ENCODE measurements around the gene STX7.

STX7 gene

DNA sequence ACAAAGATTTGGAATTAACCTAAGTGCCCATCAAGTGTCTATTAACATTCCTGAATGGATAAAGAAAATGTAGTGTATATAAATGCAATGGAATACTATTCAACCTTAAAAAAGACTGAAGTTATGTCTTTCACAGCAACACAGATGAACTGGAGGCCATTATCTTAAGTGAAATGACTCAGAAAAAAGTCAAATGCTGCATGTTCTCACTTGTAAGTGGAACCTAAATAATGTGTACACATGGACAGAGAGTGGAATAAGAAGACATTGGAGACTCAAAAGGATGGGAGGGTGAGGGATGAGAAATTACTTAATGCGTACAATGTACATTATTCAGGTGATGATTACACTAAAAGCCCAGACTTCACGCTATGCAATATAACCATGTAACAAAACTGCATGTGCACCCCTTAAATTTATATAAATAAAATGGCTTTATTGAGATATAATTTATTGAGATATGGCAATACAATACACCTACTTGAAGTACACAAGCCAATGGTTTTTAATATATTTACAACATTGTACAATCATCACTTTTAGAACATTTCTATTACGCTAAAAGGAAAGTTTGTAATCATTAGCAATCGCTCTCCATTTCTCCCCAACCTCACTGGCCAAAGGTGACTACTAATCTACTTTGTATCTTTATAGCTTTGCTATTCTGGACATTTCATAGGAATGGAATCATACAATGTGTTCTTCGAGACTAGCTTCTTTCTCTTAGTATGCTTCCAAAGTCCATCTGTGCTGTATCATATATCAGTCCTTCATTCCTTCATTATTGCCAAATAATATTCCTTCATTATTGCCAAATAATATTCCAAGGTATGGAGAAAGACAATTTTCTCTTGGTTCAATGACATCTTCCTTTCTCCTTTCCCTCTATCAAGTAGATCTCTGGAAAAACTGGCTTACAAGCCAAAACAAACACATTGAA lies 5.8 kb downstream of the STX7 start:
- no peak for DNase-seq (ENCODE audit: low read depth in 2 of 2)

DNA sequence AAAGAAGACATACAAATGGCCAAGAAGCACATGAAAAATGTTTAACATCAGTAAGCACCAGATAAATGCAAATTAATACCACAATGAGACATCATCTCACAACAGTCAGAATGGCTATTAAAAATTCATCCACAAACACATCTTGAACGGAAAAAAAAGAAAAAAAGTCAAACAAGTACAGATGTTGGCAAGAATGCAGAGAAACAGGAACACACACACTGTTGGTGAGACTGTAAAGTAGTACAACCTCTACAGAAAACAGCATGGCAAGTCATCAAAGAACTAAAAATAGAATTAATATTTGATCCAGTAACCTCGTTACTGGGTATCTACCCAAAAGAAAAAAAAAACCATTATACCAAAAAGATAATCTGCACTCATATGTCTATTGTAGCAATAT lies 6.5 kb downstream of the STX7 start:
- DNase-seq (ENCODE audit: low read depth in 2 of 2) = no peak

DNA sequence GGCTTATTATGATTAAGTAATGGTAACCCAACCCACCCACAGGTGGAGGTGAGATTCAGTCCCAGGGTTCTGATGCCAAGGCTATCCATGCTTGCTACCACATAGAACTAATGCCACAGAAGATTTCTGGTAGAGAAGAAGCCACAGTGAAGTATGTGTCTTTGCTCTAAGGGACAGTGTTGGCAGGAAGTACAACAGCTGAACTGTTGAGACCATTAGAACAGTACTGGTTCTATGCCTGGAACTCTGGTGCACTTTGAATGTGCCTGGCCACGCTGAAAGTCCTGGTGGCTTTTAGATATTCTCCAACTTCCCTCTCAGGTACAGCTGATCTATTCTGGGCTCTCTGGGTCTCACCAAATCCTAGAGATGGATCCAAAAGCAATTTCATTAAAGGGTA lies 7.8 kb downstream of the STX7 start:
- no peak for DNase-seq (ENCODE audit: low read depth in 2 of 2)

DNA sequence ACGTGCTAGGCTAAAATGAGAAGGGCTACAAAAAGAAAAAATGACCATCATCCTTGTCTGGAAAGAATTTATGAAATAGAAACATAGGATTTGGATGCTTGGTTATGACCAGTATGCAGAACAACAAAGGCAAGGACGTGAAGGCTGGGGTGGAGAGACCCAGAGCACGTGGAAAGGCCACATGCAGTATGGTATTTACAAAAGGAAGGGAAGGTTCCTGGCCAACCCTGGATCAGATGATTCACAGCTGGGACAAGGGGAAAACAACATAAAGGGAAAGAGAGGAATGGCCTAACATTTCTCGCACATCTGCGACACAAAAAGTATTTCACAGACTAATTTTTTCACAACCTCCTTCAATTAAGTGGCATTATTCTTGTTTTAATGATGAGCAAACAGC lies 8.2 kb downstream of the STX7 start:
- no peak for DNase-seq (ENCODE audit: low read depth in 2 of 2)

DNA sequence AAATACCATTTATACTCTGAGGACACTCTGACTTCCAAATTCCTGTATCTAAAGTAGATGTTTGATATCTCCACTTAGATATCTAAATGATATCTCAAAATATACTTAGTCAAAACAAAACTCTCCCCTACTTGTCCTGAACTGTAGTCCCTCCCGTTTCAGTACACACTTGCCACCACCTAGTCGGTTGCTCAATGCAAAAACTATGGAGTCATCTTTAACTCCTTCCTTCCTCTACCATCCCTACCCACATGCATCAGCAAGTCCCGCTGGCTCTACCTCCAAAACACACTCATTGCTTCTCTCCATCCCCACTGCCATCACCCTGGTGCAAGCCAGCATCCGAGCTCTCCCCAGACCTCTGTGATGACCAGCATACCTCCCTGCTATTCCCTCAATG lies 13.2 kb downstream of the STX7 start:
- no peak for DNase-seq (ENCODE audit: low read depth in 2 of 2)

DNA sequence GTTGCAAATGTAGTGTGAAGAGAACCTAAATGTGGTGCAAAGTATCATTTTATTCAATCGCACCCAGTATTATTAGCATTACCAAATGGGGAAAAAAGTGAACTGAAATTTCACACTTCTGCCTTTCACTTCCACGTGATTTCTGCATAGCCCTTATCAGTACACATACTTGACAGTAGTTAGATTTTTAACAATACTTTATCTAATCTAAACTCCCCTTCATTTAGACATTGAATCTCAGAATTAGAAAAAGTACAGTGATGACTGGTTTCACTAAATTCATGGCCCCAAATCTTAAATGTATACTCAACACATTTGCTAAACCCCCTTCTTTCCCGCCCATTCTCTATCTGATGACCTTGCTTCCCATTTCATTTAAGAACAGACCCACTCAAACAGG lies 14.3 kb downstream of the STX7 start:
- no peak for DNase-seq (ENCODE audit: low read depth in 2 of 2)

DNA sequence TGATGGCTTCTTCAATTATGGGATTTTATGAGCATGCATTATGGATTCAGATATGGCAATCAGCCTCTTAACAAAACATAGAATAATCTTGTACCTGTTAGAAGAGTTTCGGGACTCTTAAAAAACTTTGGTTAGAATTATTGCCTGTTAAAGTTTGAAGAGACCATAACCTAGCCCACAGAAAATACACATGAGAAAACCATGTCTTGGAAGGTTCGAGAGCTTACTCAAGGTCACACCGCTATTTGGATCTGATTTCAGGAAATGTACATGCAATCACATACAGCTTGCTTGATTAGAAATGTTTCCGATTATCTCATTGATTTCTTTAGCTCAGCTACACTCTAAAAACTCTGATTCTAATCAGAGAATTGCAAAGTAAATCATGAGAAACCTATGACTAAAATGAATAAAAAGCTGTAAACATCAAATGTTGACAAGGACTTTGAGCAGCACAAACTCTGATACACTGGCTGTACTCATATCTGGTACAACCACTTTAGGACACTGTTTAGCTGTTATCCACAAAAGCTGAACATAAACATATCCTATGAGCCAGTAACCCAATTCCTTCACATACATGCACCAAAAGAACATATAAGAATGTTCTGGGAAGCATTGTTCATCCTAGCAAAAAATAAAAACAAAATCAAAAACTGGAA lies 16.3 kb downstream of the STX7 start:
- DNase-seq (ENCODE audit: low read depth in 2 of 2) = no peak

DNA sequence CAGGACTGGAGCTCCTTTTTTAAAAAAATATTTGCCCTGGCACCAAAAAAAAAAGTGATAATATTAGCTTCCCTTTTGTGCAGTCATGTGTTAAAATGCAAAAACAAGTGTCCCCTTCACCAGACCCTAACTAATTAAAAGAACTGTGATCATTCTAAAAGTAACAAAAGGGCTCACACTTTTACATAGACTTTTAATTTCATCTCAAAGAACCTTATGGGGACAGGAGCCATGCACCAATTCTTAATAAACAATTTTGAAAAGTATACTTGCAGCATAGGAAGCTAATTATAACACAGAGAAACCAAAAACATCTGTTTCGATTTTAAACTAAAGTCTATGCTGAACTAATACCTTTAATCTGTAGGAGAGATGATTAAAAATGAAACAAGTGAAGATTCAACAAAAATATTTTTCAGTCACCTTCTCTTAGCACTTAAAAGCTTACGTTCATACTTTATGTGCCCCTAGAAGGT lies 17.3 kb downstream of the STX7 start:
- no peak for DNase-seq (ENCODE audit: low read depth in 2 of 2)

DNA sequence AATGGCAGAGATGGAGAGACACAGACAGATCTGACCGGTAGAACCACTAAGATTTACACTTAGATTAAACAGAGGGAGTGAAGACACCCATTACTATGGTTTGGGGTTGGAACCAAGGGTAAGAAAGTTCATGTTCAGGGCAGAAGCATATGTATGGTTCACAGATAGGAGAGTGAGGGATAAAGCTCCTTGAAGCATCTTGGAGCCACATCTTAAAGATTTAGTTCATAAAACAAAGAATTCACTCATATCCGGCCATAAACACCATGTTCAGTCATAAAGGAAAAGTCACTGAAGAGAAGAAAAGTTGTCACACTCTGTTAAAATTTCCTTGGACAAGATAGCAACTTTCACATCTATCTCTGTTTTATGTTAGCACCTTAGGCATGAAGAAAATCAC lies 18.0 kb downstream of the STX7 start:
- DNase-seq (ENCODE audit: low read depth in 2 of 2) = no peak

DNA sequence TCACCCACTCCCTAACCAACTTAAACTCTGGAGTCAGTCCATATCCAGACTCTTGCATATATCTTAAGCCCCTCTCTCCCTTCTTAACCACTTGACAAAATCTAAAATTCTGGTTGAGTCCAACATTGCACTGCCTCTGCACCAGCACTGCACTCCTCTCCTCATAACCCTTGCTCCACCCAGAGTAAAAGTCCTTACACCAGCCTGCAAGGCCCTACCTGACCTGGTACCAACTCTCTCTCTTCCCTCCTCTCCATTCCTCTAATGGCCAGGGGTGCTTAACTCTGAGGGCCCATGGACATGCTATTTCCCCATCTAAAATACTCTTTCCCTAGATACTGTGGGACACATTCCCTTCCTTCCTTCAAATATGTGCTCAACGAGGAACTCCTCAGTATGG lies 21.0 kb downstream of the STX7 start:
- DNase-seq (ENCODE audit: low read depth in 2 of 2) = no peak

DNA sequence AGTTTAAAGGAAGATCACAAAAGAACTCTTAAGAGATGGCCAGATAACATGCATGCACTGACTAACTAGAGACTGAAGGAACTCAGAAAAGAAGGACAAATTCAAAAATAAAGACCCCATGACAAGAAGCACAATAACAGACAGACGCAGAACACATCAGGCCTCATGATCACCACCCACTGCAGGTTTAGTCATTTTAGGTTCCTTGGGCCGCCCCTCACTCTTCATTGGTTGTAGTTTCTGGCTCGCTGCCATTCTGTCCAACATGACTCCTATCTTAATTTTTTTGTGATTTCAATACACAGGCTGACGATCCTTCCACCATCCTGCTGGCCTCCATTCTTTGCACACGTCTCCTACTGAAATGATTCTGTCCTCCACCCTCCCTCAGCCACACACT lies 21.6 kb downstream of the STX7 start:
- DNase-seq (ENCODE audit: low read depth in 2 of 2) = no peak

DNA sequence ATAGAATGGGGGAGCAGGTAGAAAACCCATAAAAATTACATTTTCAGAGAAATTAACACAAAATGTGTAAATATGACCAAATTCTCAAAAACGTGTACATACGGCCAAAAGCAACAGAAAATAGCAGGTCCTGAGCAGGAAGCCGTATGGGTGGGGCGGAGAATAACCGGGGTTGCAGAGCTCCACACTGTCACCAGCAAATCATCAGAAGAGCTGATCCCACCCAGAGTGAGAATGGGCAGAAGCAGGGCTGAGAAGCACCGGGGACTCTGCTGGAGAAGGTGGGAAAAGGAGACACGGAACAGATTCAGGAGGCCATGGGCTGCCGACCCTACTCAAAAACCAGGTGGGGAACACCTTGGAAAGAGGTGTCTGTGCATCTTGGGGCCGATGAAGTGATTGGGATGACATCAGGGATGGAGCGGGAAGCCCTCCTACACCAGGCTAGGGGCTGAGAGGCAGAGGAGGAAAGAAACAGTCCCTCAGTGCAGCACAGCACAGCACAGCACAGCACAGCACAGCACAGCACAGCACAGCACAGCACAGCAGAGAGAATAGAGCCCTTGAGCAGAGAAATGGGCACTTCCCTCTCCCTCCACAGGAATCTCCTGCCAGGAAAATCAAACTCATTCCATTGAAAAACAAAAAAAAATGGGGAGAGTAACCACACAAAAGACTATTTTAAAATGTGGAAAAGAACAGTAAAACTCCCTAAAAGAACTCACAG lies 22.3 kb downstream of the STX7 start:
- no peak for DNase-seq (ENCODE audit: low read depth in 2 of 2)

DNA sequence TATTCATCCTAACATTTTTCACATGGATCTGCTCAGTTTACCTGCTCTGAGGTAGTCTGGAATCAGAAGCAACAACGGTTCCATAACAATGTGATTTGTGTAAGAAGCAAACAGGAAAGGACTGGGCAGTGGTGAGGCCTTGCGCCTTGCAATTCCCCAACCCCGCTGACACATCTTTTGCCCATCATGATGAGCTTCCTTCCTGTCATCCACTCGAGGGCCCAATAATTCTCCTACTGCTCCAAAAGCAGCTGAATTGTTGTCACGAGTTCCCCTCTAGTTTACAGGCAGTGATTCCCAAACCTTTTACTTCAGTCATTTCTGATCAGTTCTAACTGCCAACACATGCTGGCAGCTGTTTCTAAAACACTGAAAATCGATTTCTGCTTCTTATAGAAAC lies 22.9 kb downstream of the STX7 start:
- no peak for DNase-seq (ENCODE audit: low read depth in 2 of 2)

DNA sequence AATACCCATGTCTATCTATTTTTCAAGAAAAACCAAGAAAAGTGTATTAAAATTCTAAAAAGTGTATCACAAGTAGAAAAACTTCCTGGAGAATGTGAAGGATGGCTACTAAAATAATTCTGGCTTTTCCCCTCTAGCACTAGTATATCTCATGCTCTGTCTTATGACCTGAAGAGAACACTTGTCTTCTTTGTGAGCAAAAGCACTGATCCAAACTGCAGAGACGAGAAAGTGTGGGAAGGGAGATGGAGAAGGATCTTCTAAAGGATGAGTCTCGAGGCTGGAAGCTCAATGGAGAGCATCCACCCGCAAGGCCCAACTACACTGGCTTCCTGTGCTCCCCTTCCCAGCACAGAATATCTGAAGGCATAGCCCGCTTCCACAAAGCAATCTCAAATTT lies 23.5 kb downstream of the STX7 start:
- DNase-seq (ENCODE audit: low read depth in 2 of 2) = no peak

DNA sequence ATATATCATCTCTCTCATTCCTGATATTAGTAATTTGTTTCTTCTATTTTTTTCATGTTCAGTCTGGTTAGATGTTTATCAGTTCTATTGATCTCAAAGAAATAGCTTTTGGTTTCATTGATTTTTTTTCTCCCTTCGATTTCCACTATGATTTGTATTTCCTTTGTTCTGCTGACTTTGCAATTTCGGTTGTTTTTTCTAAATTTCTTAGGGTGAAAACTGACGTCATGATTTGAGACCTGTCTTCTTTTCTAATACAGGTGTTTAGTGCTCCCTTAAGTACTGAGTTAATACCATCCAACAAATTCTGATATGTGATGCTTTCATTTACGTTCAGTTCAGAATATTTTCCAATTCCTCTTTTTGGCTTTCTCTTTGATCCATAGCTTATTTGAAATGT lies 25.2 kb downstream of the STX7 start:
- DNase-seq (ENCODE audit: low read depth in 2 of 2) = no peak

DNA sequence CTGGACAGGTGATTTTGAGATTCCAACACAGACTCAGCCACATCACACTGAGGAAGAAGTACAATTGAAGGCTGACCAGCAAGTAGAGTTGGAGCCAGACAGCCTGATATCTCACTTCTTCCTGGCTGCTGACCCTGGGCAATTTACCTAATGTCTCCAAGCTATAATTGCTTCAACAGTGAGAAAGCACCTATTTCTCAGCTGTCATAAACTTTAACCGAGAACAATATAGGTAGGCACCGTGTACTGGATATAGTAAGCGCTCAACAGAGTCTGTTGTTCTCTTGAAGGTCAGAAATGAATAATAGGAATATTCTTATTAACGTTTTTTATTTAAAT lies 28.3 kb downstream of the STX7 start:
- DNase-seq (ENCODE audit: low read depth in 2 of 2) = no peak

DNA sequence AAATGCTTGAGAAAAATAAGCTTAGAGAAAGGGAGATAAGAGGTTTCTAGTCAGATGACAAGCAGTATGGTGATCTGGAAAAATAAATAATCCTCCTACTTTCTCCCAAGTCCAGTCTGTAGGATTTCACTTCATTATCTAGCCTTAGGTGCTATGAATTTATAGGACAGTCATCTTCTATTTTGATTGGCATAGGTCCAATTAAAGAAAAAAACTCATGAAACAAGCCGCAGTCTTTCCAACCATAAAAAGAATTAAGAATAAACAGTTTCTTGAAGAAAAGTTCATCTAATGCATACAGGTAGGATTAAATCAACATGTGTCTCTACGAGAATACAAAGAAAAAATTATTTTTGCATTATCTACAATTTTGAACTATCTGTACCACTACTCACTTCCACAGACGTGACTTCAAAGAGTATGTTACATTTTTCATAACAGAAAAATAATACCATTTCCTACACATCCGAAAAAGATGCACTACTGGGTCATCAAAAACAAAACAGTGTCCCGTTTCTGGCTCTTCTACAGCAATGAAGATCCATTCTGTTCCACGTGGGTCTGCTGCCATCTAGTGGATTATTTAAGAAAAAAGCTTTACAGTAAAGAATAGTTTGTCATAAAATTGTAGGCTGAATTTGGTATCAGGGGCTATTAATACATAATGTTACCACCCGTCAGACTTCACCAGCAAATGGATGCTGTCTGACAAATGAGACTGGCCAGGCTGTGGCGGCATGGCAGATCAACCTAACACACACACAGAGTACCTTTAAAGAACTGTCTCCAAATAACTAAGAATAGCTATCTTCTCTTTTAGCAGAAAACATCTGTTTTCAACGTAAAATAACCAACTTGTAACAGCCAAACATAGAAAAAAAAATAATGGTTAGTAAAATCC lies 28.9 kb downstream of the STX7 start:
- DNase-seq (ENCODE audit: low read depth in 2 of 2) = peak in 1 of 2 donors; percentile 12

DNA sequence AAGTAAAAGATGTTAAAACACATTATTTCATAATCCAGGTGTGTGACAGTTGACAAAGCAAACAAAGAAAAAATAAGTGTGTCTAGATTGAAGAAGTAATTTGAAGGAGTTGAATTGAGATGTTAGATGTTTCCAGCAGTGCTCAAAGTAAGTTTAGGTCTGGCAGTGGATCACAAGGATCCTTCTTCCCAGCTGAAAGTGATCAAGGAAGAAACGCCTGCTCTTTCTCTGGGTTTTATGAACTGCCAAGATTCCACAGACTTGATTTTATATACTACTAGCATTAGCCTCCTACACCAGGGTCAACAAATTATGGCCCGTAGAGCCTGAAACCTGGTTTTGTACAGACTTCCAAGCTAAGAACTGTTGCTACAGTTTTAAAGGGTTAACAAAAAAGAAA lies 30.3 kb downstream of the STX7 start:
- no peak for DNase-seq (ENCODE audit: low read depth in 2 of 2)

DNA sequence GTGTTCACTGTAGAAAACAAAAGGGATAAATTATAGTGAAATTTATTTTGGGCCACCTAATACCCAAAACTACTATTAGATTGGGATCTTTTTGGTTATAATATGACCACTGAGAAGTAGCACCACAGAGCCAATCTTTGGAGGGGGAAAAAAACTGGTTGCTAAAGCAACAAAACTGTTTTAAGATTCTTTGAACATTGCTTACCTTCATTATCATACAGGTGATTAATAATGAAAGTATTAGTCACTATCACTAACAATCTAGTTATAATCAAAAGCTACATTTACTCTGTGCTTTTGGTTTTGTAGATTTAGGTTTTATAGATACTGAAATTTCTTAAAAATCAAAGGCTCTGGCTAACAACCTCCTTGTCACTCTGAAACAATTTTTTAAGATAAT lies 31.7 kb downstream of the STX7 start:
- no peak for DNase-seq (ENCODE audit: low read depth in 2 of 2)

DNA sequence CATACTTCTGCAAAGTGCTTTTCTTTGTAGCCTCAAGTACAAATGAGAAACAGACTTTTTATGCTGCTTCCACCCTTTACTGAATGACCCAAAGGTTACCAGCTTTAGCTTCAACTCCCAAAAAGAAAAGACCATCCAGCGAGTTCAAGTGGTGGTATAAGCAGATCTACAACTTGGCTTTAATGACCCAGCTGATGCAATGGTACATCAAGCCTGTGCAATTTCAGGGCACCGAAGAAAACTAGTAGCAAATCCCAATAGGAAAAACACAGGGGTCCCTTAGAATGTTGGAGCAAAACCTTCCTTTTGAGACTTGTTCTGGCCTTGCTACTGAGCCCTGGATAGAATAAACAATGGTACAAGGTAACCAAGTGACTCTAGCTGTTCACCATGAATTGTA lies 33.8 kb downstream of the STX7 start:
- DNase-seq (ENCODE audit: low read depth in 2 of 2) = no peak

DNA sequence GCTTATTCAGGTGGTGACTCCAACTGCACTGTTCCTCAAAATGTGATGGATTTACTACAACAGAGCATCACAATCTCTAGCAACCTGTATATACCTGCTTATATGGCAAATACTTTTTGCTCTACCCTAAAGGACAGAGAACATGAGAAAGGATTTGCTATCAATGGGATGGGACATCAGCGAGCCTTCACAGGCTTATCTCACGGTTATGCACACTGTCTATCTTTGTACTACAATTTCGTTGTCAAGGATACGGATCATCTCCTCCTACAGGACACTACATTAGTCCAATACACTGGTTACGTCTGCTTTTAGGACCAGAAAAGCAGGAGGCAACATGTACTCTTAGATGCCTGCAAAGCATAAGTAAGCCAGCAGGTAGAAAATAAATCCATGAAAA lies 34.2 kb downstream of the STX7 start:
- no peak for DNase-seq (ENCODE audit: low read depth in 2 of 2)

DNA sequence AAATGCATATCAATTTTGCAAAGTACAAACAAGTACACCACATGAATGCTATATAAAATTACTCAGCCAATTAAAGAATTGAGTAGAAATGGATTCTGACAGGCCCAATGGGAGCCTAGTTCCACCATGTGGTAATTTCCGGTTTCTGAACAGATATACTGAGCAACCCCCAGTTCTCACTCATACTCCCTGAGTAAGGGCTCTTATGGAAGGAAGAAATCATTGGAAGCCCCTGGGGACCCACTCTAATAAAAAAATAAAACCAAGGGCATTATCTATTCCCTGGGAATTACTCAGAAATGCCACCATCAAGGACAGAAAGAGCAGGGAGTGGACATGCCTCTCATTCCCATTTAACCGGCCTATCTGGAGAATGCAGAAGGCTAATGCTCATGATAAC lies 34.6 kb downstream of the STX7 start:
- no peak for DNase-seq (ENCODE audit: low read depth in 2 of 2)
